ENCODE data around the gene SDK1.

The SDK1 gene, protein sequence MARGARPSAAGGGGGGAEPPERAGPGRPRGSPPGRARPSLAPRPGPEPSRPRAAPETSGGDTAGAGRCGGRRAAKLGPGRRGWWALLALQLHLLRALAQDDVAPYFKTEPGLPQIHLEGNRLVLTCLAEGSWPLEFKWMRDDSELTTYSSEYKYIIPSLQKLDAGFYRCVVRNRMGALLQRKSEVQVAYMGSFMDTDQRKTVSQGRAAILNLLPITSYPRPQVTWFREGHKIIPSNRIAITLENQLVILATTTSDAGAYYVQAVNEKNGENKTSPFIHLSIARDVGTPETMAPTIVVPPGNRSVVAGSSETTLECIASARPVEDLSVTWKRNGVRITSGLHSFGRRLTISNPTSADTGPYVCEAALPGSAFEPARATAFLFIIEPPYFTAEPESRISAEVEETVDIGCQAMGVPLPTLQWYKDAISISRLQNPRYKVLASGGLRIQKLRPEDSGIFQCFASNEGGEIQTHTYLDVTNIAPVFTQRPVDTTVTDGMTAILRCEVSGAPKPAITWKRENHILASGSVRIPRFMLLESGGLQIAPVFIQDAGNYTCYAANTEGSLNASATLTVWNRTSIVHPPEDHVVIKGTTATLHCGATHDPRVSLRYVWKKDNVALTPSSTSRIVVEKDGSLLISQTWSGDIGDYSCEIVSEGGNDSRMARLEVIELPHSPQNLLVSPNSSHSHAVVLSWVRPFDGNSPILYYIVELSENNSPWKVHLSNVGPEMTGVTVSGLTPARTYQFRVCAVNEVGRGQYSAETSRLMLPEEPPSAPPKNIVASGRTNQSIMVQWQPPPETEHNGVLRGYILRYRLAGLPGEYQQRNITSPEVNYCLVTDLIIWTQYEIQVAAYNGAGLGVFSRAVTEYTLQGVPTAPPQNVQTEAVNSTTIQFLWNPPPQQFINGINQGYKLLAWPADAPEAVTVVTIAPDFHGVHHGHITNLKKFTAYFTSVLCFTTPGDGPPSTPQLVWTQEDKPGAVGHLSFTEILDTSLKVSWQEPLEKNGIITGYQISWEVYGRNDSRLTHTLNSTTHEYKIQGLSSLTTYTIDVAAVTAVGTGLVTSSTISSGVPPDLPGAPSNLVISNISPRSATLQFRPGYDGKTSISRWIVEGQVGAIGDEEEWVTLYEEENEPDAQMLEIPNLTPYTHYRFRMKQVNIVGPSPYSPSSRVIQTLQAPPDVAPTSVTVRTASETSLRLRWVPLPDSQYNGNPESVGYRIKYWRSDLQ (N-terminal part only)

DNA sequence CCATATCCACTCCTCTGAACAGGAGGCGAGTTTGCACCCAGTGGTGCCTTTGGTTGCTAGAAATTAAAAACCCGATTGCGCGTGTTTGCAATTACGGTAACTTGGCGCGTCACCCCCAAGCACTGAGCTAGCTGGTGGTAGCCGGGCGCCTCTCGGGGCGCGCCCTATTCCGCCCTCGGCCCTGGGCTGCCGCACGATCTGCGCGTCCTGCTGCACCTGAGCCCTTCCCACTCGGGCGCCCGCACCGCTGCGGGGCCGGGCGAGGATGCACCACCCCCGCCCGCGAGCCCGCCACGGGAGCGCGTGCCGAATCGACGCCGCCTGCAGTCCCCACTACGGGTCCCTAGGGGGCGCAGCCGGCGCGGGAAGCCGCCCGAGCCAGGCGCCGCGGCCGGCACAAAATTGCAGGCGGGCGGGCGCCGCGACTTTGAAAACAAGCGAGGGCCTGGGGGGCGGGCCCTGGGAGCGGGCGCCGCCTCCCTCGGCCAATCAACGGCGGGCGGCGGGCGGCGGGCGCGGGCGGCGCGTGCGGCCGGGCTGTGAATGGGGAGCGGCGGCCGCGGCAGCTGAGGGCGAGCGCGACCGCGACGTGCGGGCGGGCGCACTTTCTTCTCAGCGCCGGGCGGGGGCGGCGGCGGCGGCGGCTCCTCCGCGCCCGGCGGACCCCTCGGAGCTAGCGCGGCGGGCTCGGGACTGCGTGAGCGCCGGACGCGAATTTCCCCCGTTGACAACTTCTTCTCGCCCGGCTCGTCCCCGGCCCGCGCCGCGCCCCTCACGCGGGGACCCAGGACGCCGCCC lies at the start of gene SDK1:
SDK1 (plus strand) TSS at position 602 of the 798 bp plus-strand sequence. CDS start 335 bp downstream, outside the sequence.
- DNase-seq (ENCODE audit: low read depth in 2 of 2, low spot score in 1 of 2): peak; percentile 69 to 81

DNA sequence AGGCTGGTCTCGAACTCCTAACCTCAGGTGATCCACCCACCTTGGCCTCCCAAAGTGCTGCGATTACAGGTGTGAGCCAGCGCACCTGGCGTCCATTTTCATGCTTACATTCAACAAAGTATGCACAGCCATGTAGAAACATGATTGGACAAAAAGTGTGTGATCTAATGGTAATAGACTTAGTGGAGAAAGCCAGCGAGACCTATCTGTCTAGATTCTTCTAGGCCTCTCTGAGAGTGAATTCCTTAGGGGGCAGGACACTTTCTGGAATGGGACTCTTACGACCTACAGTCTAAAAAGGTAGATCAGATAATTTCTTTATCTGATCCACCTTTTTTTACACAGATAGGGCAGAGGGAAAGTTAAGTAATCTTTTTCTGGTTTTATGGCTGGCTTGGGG lies 46.3 kb upstream of the SDK1 start:
- DNase-seq (ENCODE audit: low read depth in 2 of 2, low spot score in 1 of 2): no peak

DNA sequence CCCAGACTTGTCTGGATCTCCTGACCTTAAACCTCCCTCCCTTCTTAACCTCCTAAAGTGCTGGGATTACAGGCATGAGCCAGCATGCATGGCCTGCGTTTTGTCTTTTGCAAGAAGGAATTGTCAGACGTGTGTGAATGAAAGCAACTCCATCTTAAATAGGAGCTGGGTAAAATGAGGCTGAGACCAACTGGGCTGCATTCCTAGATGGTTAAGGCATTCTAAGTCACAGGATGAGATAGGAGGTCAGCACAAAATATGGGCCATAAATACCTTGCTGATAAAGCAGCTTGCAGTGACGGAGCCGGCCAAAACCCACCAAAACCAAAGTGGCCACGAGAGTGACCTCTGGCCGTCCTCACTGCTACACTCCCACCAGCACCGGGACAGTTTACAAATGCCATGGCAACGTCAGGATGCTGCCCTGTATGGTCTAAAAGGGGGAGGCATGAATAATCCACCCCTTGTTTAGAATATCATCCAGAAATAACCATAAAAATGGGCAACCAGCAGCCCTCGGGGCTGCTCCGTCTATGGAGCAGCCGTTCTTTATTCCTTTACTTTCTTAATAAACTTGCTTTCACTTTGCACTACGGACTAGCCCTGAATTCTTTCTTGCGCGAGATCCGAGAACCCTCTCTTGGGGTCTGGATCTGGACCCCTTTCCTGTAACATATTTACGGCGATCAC lies 41.2 kb upstream of the SDK1 start:
- no peak for DNase-seq (ENCODE audit: low read depth in 2 of 2, low spot score in 1 of 2)

DNA sequence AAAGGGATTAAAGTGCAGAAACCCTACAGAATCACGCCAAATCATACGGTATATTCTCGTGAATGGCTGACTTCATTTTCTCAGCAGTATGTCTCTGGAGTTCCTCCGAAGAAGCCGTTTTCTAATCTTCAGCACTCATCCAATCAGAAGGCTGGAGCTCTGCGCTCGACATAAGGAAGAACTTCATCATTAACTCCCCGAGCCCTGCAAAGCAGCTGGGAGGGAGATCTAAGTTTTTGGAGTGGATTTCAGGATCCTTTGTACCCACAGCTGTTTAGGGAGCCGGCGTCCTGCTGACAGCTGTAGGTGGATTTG lies 40.7 kb upstream of the SDK1 start:
- no peak for DNase-seq (ENCODE audit: low read depth in 2 of 2, low spot score in 1 of 2)

DNA sequence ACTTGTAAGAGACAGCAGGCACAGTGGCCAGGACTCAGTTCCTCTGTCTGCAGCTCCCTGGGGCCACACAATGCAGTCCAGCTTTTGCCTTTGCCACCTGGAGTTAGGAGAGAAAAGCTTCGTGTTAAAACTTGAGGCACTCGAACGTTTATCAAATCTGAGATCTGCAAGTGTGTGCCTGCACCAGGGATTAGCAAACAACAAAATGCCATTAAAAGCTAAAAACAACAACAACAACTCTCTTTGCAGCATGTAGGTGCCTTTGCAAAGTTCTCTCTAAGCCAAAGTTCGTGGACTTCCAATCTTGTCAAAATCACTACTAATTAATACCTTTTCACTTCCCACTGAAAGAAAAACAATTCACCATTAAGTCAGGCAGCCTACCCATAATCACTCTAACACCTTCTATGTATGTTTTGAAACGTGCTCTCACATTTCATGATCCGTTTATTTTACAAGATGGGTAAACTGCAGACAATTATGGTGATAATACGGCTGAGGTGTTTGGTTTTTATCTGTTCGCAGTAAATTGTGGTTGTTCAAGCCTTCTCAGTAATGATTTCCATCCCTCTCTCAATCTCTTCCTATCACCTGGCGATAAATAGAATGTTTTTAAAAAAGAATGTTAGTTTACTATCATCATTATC lies 36.2 kb upstream of the SDK1 start:
- no peak for DNase-seq (ENCODE audit: low read depth in 2 of 2, low spot score in 1 of 2)

DNA sequence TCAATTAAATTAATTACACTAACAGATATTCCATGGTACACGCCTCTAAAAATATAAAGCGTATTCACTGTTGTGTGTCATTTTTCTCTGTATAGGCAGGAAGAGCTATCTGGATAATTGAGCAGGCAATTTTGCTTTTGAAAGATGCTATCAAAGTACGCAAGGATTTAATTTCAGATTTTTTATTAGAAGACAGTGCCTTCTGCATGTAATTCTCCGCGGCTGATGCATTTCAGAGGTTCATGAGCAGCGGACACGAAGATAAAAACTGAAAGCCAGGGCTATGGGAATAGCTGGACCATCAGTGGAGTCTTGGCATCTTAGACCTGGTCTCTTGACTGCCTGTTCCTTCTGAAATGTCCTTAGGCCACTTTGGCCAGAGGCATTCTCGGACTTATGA lies 35.7 kb upstream of the SDK1 start:
- DNase-seq (ENCODE audit: low read depth in 2 of 2, low spot score in 1 of 2): no peak

DNA sequence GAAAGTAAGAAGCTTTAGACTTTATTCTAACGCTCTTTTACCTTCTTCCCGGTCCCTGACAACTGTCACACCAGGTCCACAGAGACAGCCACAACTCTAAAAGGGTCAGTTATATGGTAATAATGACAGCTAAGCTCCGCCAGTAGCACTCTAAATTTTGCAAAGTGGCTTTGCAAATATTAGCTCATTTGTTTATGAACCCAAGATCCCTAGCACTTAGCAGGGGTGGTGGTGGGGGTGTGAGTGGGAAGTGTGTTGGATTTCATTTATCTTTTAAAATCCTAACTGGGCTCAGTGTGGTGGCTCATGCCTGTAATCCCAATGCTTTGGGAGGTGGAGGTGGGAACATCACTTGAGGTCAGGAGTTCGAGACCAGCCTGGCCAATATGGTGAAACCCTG lies 34.8 kb upstream of the SDK1 start:
- no peak for DNase-seq (ENCODE audit: low read depth in 2 of 2, low spot score in 1 of 2)

DNA sequence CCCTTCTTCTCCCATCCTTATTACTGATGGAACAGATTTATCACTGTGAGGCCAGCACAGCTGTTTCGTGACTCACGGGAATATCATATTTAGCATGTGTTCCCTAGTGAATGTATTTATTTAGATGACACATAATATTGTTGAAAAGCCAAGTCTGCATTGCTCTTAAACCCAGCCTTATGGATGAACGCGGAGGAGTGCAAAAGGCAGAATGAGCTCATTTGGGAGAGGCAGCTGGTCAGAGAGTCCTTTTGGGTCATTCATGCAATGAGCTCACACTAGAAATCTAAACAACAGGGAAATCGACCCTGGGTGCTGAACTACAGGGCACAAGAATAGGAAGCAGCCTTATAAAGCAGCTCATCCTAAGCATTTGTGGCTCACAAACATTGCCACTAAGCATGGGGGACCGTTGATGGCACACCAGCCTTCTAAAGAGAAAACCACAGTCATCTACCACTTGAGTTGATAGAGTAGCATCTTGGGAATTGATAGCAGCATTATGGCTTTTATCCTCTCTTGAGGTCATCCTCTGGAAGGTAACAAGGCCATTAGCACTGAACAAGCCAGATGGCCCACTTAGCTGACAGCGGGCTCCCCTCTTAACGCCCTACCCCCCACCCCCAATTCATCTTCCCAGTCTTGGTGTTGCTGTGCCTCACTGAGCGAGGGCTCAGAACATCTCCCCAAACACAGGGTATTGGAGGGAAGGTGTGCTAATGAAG lies 32.9 kb upstream of the SDK1 start:
- no peak for DNase-seq (ENCODE audit: low read depth in 2 of 2, low spot score in 1 of 2)

DNA sequence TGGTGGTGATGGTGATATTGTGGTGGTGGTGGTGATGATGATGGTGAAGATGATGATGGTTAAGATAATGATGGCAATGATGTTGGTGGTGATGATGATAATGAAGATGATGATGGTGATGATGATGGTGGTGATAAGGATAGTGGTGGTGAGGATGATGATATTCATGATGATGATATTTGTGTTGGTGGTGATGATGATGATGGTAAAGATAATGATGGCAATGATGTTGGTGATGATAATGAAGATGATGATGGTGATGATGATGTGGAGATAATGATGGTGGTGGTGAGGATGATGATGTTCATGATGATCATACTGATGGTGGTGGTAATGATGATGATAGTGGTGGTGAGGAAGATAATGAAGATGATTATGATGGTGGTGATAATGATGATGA lies 30.7 kb upstream of the SDK1 start:
- DNase-seq (ENCODE audit: low read depth in 2 of 2, low spot score in 1 of 2): no peak

DNA sequence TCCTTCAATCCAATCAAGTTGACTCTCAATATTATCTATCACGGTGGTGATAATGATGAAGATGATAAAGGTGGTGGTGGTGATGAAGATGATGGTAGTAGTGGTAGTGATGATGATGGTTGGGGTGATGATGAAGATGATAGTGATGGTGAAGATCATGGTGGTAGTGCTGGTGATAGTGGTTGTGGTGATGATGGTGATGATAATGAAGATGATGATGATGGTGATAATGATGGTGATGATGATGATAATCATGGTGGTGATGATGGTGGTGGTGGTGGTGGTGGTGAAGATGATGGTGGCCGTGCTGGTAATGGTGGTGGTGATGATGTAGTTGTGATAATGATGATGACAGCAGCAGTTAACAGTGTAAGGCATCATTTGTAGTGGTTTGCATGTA lies 29.8 kb upstream of the SDK1 start:
- no peak for DNase-seq (ENCODE audit: low read depth in 2 of 2, low spot score in 1 of 2)

DNA sequence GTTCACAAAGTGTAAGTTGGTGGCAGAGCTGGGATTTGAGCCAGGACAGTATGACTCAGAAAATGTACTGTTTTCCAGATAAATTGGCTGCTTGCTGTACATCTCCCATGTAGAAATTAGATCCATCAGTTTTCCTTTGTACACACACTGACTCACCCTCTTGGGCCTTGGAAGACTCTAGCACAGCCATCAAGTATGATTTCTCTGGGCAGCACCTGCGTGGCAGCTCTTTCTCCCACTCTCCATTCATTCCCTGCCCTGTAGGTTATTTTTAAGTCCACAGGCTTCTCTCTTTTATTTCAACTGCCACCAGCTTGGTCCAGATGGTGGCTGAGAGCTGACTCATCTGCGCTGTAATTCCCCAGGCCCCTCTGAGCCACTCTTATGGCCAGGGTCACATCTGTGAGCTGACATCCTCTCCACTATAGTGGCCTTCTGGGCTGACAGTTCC lies 28.3 kb upstream of the SDK1 start:
- DNase-seq (ENCODE audit: low read depth in 2 of 2, low spot score in 1 of 2): no peak

DNA sequence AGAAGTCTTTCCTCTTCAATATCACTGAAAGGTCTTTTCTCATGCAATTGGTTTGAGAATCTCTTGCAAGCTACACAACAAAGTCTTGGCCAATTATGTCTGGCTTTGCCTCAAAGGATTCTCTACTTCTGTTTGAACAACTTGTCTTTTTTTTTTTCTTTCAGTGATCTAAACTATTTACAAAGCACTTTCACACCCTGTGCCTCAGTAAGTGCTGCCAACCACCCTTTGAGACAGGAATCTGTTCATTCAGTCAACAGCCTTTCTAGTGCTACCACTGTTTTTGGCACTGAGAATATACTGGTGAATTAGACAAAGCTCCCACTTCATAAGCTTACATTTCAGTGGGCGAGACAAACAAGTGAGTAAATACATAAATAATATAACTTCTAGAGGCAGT lies 26.9 kb upstream of the SDK1 start:
- DNase-seq (ENCODE audit: low read depth in 2 of 2, low spot score in 1 of 2): no peak

DNA sequence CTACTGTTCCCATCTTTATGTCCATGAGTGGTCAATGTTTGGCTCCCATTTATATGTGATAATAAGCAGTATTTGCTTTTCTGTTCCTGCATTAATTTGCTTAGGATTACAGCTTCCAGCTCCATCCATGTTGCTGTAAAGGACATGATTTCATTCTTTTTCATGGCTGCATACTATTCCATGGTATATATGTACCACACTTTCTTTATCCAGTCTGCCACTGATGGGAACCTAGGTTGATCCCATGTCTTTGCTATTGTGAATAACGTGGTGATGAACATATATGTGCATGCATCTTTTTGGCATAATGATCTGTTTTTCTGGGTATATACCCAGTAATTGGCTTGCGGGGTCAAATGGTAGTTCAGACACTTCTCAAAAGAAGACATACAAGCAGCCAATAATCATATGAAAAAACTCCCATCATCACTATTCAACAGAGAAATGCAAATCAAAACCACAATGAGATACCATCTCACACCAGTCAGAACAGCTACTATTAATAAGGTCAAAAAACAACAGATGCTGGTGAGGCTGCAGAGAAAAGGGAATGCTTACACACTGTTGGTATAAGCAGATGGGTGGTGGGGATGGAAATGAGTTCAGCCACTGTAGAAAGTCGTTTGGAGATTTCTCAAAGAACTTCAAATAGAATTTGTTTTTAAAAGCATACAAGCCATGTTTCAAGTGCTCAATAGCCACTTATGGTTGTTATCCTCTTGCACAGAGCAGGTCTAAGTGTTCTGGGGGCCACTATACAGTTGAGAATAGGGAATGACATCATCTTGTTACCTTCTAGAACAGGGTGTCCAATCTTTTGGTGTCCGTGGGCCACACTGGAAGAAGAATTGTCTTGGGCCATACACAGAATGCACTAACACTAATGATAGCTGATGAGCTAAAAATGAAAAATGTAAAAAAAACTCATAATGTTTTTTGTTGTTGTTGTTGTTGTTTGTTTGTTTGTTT lies 23.2 kb upstream of the SDK1 start:
- no peak for DNase-seq (ENCODE audit: low read depth in 2 of 2, low spot score in 1 of 2)

DNA sequence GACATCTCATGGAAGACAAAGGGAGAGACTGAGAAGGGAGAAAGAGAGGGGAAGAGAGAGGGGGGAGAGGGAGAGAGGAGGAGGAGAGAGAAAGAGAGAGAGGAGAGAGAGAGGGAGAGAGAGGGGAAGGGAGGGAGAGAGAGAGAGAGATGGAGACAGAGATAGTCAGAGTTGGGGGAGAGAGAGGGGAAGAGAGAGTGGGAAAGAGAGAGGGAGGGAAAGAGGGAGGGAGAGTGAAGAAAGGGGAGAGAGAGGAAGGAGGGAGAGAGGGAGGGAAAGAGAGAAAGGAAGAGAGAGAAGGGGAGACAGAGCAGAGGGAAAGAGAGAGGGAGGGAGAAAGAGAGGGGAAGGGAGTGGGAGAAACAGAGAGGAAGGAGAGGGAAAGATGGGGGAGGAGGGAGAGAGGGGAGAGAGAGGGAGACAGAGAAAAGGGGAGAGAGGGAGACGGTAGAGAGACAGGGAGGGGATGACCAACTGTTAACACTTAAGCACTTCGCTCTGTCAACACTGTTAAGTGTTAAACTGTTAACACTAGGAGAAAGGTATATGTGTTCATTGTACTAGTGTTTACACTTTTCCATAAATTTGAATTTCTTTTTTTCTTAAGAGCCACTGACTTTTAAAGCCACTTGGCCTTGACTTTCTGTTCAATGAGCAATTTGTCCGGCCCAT lies 21.8 kb upstream of the SDK1 start:
- no peak for DNase-seq (ENCODE audit: low read depth in 2 of 2, low spot score in 1 of 2)

DNA sequence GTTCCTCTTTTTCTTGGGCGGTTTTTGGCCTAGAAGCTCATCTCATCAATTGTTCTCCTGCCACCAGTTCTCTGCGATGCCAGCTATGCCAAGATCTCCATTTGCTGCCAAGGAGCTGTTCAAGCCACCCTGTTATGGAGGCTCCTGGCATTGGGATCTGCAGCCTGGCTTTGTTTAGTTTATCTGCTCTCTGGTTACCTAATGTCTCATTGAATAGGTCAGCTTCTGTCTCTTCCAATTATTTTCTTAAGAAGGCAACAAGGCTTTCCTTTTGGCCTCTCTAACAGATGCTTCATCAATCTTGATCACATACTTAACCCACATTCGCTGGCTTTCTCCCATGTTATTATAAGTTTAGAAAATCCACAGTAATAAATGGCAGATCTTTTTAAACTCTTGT lies 20.6 kb upstream of the SDK1 start:
- no peak for DNase-seq (ENCODE audit: low read depth in 2 of 2, low spot score in 1 of 2)

DNA sequence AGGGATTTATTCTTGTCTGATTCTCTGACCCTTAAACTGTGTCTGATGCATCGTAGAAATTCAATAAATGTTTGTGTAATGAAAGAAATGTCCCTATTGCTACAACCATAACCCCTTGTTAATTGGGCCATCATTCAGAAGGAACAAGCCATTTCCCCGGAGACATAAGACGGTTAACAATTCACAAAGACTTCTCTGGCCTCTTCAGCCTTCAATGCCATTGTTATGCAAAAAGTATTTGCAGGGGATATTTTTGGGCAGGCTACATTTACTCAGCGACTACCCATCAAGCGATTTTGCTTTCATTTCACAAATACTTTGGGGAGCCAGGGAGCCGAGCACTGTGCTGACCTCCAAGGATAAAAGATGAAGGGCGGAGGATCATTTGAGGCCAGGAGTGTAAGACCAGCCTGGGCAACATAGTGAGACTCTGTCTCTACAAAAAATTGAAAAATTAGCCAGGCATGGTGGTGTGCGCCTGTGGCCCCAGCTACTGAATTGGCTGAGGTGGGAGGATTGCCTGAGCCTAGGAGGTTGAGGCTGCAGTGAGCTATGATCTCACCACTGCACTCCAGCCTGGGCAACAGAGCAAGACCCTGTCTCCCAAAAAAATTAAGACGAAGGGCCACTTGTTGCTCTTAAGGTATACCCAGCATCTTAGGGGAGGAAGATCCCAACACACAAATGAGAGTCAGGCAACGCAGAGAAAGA lies 20.0 kb upstream of the SDK1 start:
- no peak for DNase-seq (ENCODE audit: low read depth in 2 of 2, low spot score in 1 of 2)

DNA sequence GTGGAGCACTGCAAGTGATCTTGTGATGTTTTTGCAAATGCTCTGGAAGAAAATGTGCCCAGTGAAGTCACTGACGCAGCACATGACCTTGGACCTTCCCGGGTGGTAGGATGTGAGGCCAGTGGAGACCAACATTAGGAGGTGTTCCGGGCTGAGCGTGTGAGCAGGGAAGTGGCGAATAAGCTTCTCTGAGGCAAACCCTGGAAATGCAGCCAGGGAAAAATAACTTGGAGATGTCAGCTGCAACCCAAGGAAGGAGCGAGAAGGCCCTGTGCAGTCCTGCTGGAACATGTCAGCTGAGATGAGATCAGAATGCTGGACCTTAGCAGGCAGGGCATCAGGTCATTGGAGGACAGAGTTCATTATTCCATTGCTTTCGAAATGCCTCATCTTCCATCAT lies 18.6 kb upstream of the SDK1 start:
- DNase-seq (ENCODE audit: low read depth in 2 of 2, low spot score in 1 of 2): no peak

All from stimulated activated CD8-positive, alpha-beta memory T cell treated with anti-CD3 and anti-CD28 coated beads, Interleukin-4, amount 100 ng/mL, for 1 hour (primary cell).